Measurements from ENCODE around the gene OR2F2. TPM values are rescaled to one million over a fixed set of nuclear protein-coding genes. Genes with fewer than 3 reads are reported as not detected.

The OR2F2 gene
- total and polyA plus RNA-seq, 7 donors = not detected

DNA sequence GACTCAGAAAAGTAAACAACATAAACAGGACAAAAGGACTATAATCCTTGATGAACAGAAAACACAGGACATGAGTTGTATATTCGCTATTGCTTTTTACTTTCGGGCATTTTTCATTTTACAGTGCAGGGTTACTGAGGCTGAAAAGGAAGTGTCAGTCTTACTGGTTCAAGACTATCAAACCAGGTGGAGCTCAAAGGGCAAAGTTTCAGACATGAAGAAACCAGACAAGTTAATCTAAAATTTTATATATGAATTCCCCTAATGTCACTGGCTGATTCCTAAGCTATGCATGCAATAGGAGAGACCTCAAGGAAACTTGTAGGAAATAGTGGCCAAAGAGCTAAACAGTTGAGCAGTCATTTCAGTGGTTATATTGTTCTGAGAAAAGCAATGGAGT is 44.5 kb upstream of the OR2F2 start:
- H3K27me3 ChIP-seq = no peaks in the 10 kb centered on the region
- 77 to 93% methylated on average over 2 of the region's 2 CpGs for WGBS, 2 donors

GRCh38 chr7:143891457-143891856 is 43.6 kb upstream of the OR2F2 start:
- 58 to 85% methylated on average over 2 of the region's 2 CpGs for WGBS, 2 donors
- Histone ChIP-seq H3K9me3 (no peaks in the 10 kb centered on the region), H3K4me3 (no peak overlapping the region), H3K4me1 (peaks cover 0 to 5% (median 2%) of the 10 kb centered on the region in 4 donors), H3K27ac (no peak overlapping the region), H3K36me3 (peaks cover 0 to 5% (median 0%) of the 10 kb centered on the region in 4 donors), H3K27me3 (no peaks in the 10 kb centered on the region)
- DNase-seq = no peak
- TF ChIP-seq POLR2AphosphoS5 (IDR thresholded peaks at IDR 0.05) = no peak
- TF ChIP-seq POLR2A (IDR thresholded peaks at IDR 0.05) = no peak
- no peak for TF ChIP-seq EP300 (IDR thresholded peaks at IDR 0.05)
- TF ChIP-seq CTCF (IDR thresholded peaks at IDR 0.05) = no peak
- intact Hi-C loops (cut with DNase I) = no loop called here

More for the DNA sequence above, 44.5 kb upstream of the OR2F2 start:
- Histone ChIP-seq H3K27ac (no peak overlapping the region), H3K36me3 (peaks cover 0 to 5% (median 0%) of the 10 kb centered on the region in 4 donors), H3K4me3 (no peak overlapping the region), H3K4me1 (peaks cover 0 to 7% (median 3%) of the 10 kb centered on the region in 4 donors), H3K9me3 (no peaks in the 10 kb centered on the region)
- intact Hi-C loops (cut with DNase I) = no loop called here
- DNase-seq = no peak
- TF ChIP-seq CTCF (IDR thresholded peaks at IDR 0.05) (no peak), POLR2AphosphoS5 (IDR thresholded peaks at IDR 0.05) (no peak), POLR2A (IDR thresholded peaks at IDR 0.05) (no peak), EP300 (IDR thresholded peaks at IDR 0.05) (no peak)

DNA sequence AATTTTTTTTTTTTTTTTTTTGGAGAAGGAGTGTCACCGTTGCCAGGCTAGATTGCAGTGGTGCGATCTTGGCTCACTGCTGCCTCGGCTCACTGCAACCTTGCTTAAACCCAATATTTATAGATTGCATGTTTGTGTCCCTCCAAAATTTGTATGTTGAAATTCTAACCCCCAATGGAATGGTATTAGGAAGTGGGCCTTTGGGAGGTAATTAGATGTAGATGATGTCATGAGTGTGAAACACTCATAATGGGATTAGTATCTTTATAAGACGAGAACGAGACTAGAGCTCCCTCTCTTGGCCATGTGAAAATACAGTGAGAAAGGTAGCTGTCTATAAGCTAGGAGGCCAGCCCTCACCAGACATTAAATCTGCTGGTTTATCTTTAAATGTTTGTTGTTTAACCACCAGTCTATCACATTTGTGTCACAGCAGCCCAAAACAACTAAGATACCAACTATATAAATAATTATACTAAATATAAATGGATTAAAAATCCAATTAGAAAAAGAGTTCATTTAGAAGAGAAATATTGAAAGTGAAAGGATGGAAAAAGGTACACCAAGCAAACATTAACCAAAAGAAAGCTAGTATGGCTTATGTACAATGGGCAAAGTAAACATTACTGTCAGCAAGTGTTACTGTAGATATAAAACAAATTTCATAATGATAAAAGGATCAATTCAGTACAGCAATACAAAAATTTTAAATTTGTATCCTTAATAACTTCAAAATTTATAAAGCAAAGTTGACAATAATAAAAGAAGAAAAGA is 42.3 kb upstream of the OR2F2 start:
- Histone ChIP-seq H3K36me3 (peaks cover 0 to 5% (median 0%) of the 10 kb centered on the region in 4 donors), H3K4me1 (peaks cover 0 to 8% (median 2%) of the 10 kb centered on the region in 4 donors), H3K4me3 (no peak overlapping the region), H3K9me3 (no peaks in the 10 kb centered on the region), H3K27ac (no peak overlapping the region), H3K27me3 (no peaks in the 10 kb centered on the region)
- DNase-seq = no peak
- TF ChIP-seq POLR2AphosphoS5 (IDR thresholded peaks at IDR 0.05) (no peak), CTCF (IDR thresholded peaks at IDR 0.05) (no peak), EP300 (IDR thresholded peaks at IDR 0.05) (no peak)
- intact Hi-C loops (cut with DNase I) = no loop called here
- 83 to 92% methylated on average over 5 of the region's 5 CpGs for WGBS, 2 donors

DNA sequence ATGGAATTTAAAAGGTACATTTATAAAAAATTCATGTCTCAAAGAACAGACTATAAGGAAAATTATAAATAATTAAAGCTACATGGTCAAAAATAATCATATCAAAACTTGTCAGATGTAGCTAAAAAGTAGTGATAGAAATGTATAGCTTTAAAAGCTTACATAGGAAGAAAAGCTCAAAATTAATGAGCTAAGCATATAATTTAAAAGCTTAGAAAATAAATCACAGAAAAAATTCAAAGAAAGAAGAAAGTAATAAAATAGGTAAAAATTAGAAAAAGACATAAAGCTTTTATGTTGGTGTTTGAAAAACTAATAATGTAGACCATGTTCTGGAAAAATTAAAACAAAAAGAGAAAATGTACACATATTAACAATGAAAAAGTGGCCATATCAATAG is 38.4 kb upstream of the OR2F2 start:
- H3K9me3 ChIP-seq = no peaks in the 10 kb centered on the region
- H3K4me3 ChIP-seq = no peak overlapping the region
- DNase-seq = no peak
- peak overlapping the region in 1 of 4 donors; percentile 3 for H3K27ac ChIP-seq
- peaks cover 0 to 33% (median 22%) of the 10 kb centered on the region in 4 donors for H3K4me1 ChIP-seq
- TF ChIP-seq POLR2A (IDR thresholded peaks at IDR 0.05) (no peak), EP300 (IDR thresholded peaks at IDR 0.05) (no peak), POLR2AphosphoS5 (IDR thresholded peaks at IDR 0.05) (no peak), CTCF (IDR thresholded peaks at IDR 0.05) (no peak)
- H3K27me3 ChIP-seq = no peaks in the 10 kb centered on the region
- intact Hi-C loops (cut with DNase I) = no loop called here
- H3K36me3 ChIP-seq = no peaks in the 10 kb centered on the region

Data from sigmoid colon (tissue), 7 donors.